Panc1 (cell line): ENCODE results near the gene BBS9. TPM values are rescaled to one million over a fixed set of nuclear protein-coding genes. Genes with fewer than 3 reads are reported as not detected.

Experiments
- ATAC-seq: fragments of 200-7000 bp; cut with Tn5 transposase; 2 replicates; pipeline ENCODE4 v1.9.1; 2020; ENCODE audit warnings: mild to moderate bottlenecking, moderate library complexity
- BruUV-seq: library from RNA; stranded (reverse); fragments of 400-500 nt; replicated peaks from 2 replicates; lab custom pipeline; 2021; lab: Mats Ljungman, UMichigan
- CTCF ChIA-PET: fragments of 300-600 bp; sonication (Branson Sonifier 250); formaldehyde crosslinking; loops from one replicate; lab custom pipeline; 2022; ENCODE audit warnings: antibody characterized with exemption; lab: Charles Lee
- POLR2A ChIA-PET: fragments of 300-600 bp; sonication (Branson Sonifier 250); formaldehyde crosslinking; loops from one replicate; lab custom pipeline; 2022; ENCODE audit warnings: antibody characterized with exemption; lab: Charles Lee
- DNase-seq: peaks from one replicate; pipeline ENCODE4 v3.0.0-alpha.2; 2010; ENCODE audit warnings: low read depth, low spot score
- H3K27ac ChIP-seq: 2 replicates; pipeline ENCODE4 v1.5.1; 2011; ENCODE audit warnings: mild to moderate bottlenecking, low read length, inconsistent platforms
- H3K27me3 ChIP-seq: fragments of 200-500 bp; sonication (Bioruptor generic); 2 replicates; pipeline ENCODE4 v1.6.0; 2014; ENCODE audit warnings: low read length, inconsistent platforms; ENCODE audit not compliant: control insufficient read depth, insufficient read depth
- H3K36me3 ChIP-seq: fragments of 200-500 bp; sonication (Bioruptor generic); 2 replicates; pipeline ENCODE4 v1.5.1; 2014; ENCODE audit warnings: inconsistent platforms, mild to moderate bottlenecking, low read length, moderate library complexity; ENCODE audit not compliant: control insufficient read depth, insufficient read depth
- H3K4me1 ChIP-seq: 2 replicates; pipeline ENCODE4 v1.5.1; 2011; ENCODE audit warnings: inconsistent platforms, mild to moderate bottlenecking, low read length, moderate library complexity; ENCODE audit not compliant: control insufficient read depth, insufficient read depth
- H3K4me3 ChIP-seq, 2 experiments: 2 replicates each; pipeline ENCODE4 v1.5.1; 2011 to 2012; ENCODE audit warnings: low read depth in 2 of 2, low read length in 2 of 2, mild to moderate bottlenecking in 2 of 2, inconsistent platforms in 1 of 2, moderate library complexity in 1 of 2
- H3K9me3 ChIP-seq: fragments of 200-500 bp; sonication (Bioruptor generic); 2 replicates; pipeline ENCODE4 v1.5.1; 2014; ENCODE audit warnings: low read depth, mild to moderate bottlenecking, inconsistent platforms, low read length, moderate library complexity; ENCODE audit not compliant: control insufficient read depth, insufficient read depth
- CTCF ChIP-seq: fragments of 450-650 bp; IDR thresholded peaks from 2 replicates; pipeline ENCODE4 v1.5.1; 2017; ENCODE audit warnings: mild to moderate bottlenecking
- POLR2AphosphoS5 ChIP-seq: IDR thresholded peaks from 2 replicates; pipeline ENCODE4 v1.6.1; 2012; ENCODE audit warnings: mild to moderate bottlenecking, low read depth, low read length, moderate library complexity
- REST ChIP-seq, 2 experiments: IDR thresholded peaks; 2 replicates each; pipeline ENCODE4 v1.6.1; 2011 to 2012; ENCODE audit warnings: low read depth in 2 of 2, control low read depth in 1 of 2, low read length in 1 of 2, mild to moderate bottlenecking in 1 of 2, moderate library complexity in 1 of 2; ENCODE audit not compliant: insufficient read depth in 1 of 2
- SIN3A ChIP-seq: IDR thresholded peaks from 2 replicates; pipeline ENCODE4 v1.6.1; 2012; ENCODE audit warnings: low read depth, mild to moderate bottlenecking, low read length, moderate library complexity, borderline replicate concordance; ENCODE audit not compliant: insufficient read depth
- TCF7L2 ChIP-seq: IDR thresholded peaks from 2 replicates; pipeline ENCODE4 v1.6.1; 2011; ENCODE audit warnings: mild to moderate bottlenecking, low read depth, low read length, inconsistent platforms
- in situ Hi-C: cut with HindIII; loops from 2 replicates; pipeline ENCODE4 v1.10.0; 2016; ENCODE audit warnings: low sequenced_read_pairs, low pct_unique_long_range_greater_than_20kb
- intact Hi-C: fragments of 100-400 bp; cut with micrococcal nuclease; formaldehyde crosslinking; loops from one replicate; pipeline ENCODE4 v1.10.0; 2022; ENCODE audit not compliant: unreplicated experiment
- total RNA-seq: library from RNA; stranded (reverse); gene quantifications from one replicate; pipeline ENCODE4 v1.2.1, GENCODE V29; 2021; ENCODE audit not compliant: unreplicated experiment

Gene BBS9
- total RNA-seq, 1 experiment from 2014 or later = 6.9 TPM

DNA sequence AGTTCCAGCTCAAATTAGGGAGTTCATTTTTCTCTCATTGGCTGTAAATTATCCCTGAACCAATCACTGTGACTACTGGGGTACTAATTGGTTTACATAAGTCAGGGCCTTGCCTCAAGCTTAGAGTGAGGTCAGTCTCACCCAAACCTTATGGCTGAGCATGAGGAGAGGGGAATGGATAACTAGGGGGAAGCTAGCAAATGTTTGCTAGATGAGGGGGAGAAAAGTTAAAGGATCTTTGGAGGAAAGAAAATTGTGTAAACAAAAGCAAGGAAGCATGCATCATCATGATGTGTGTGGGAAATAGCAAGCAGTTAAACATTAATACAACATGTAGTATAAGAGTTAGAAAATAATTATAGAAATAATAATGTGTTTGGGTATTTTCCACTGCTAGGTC is 121.9 kb downstream of the BBS9 start:
- no peak for TF ChIP-seq POLR2AphosphoS5
- no peak for TF ChIP-seq REST (IDR thresholded peaks at IDR 0.05; ENCODE audit: insufficient read depth in 1 of 2, low read depth in 2 of 2, low read length in 1 of 2)
- no peak for TF ChIP-seq CTCF
- TF ChIP-seq SIN3A = no peak
- TF ChIP-seq TCF7L2 = no peak
- DNase-seq (no peak), ATAC-seq (no peak)
- no peaks in the 10 kb centered on the region for H3K9me3 ChIP-seq
- H3K27me3 ChIP-seq = no peaks in the 10 kb centered on the region
- intact Hi-C loops = no loop called here
- no peaks in the 10 kb centered on the region for H3K36me3 ChIP-seq
- POLR2A ChIA-PET = no interaction called here
- in situ Hi-C loops = no loop called here
- no TSS peak for BruUV-seq
- CTCF ChIA-PET = no interaction called here
- no peak overlapping the region for H3K4me3 ChIP-seq
- no peak overlapping the region for H3K27ac ChIP-seq
- H3K4me1 ChIP-seq = no peaks in the 10 kb centered on the region

DNA sequence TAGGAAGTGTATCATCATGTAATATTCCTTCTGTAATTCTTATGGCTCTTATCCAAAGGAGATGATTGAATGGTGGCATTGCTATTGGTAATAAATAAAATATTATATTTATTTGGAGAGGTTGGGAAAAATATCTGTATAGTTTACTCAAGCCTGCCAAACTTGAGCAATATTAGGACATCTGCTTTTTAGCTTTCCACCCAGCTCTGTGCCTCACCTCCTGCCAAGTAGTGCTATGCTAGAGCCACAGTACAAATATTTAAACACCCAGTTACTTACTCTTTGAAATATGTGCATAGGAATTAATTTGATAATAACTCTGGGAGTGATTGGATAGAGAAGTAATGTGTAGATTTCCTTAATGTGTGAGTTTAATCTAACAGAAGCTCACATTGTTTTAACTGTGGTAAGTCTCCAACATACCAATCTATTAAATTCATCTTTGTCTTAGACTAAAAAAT is 129.2 kb downstream of the BBS9 start:
- Histone ChIP-seq H3K4me3 (no peak overlapping the region), H3K36me3 (no peaks in the 10 kb centered on the region), H3K4me1 (no peaks in the 10 kb centered on the region), H3K27ac (no peak overlapping the region), H3K9me3 (no peaks in the 10 kb centered on the region), H3K27me3 (no peaks in the 10 kb centered on the region)
- TF ChIP-seq REST (IDR thresholded peaks at IDR 0.05; ENCODE audit: insufficient read depth in 1 of 2, low read depth in 2 of 2, low read length in 1 of 2) (no peak), POLR2AphosphoS5 (no peak), TCF7L2 (no peak), SIN3A (no peak), CTCF (no peak)
- CTCF ChIA-PET = no interaction called here
- in situ Hi-C loops = no loop called here
- DNase-seq (no peak), ATAC-seq (no peak)
- intact Hi-C loops = no loop called here
- POLR2A ChIA-PET = no interaction called here
- no TSS peak for BruUV-seq
